Neuronal stem cell (in vitro differentiated cells): ENCODE results near the gene HOMER1.

Experiments used
- DNase-seq: peaks from one replicate; pipeline ENCODE4 v3.0.0-alpha.2; 2013; ENCODE audit warnings: low spot score
- H2AFZ ChIP-seq: one replicate; pipeline ENCODE4 v1.6.1; 2013; ENCODE audit warnings: mild to moderate bottlenecking, low read length, inconsistent platforms
- H2AK5ac ChIP-seq: 2 replicates; pipeline ENCODE4 v1.6.1; 2013; ENCODE audit warnings: low read depth, mild to moderate bottlenecking, inconsistent platforms, low read length, moderate library complexity, mixed read lengths
- H2BK120ac ChIP-seq: 2 replicates; pipeline ENCODE4 v1.6.1; 2013; ENCODE audit warnings: low read depth, mild to moderate bottlenecking, inconsistent platforms, low read length, moderate library complexity, mixed read lengths
- H2BK12ac ChIP-seq: one replicate; pipeline ENCODE4 v1.6.1; 2013; ENCODE audit warnings: low read length, inconsistent platforms
- H2BK15ac ChIP-seq: 2 replicates; pipeline ENCODE4 v1.6.1; 2013; ENCODE audit warnings: mild to moderate bottlenecking, low read length, inconsistent platforms, mixed read lengths
- H2BK5ac ChIP-seq: one replicate; pipeline ENCODE4 v1.6.1; 2013; ENCODE audit warnings: inconsistent platforms, mild to moderate bottlenecking, low read length, moderate library complexity
- H3K14ac ChIP-seq: one replicate; pipeline ENCODE4 v1.6.1; 2013; ENCODE audit warnings: low read length, inconsistent platforms
- H3K18ac ChIP-seq: 2 replicates; pipeline ENCODE4 v1.6.1; 2013; ENCODE audit warnings: low read length, inconsistent platforms
- H3K23ac ChIP-seq: 2 replicates; pipeline ENCODE4 v1.6.1; 2013; ENCODE audit warnings: low read depth, mild to moderate bottlenecking, mixed read lengths, low read length, inconsistent platforms; ENCODE audit not compliant: poor library complexity
- H3K27ac ChIP-seq: replicated peaks from 3 replicates; pipeline ENCODE4 v1.5.1; 2013; ENCODE audit warnings: low read length, inconsistent platforms
- H3K27me3 ChIP-seq, 3 experiments: 2 replicates each; pipeline ENCODE4 v1.6.1; 2013; ENCODE audit warnings: low read length in 3 of 3, mild to moderate bottlenecking in 2 of 3, inconsistent platforms in 1 of 3, low read depth in 1 of 3, mixed read lengths in 1 of 3, moderate library complexity in 1 of 3; ENCODE audit not compliant: control insufficient read depth in 3 of 3, insufficient read depth in 3 of 3
- H3K36me3 ChIP-seq, 2 donors: replicated peaks in 1 of 2; 2 replicates each; pipeline ENCODE4 v1.6.1; 2013; ENCODE audit warnings: low read length in 2 of 2; ENCODE audit not compliant: control insufficient read depth in 2 of 2, insufficient read depth in 2 of 2
- H3K4ac ChIP-seq: 2 replicates; pipeline ENCODE4 v1.6.1; 2013; ENCODE audit warnings: inconsistent platforms, mild to moderate bottlenecking, low read length, moderate library complexity
- H3K4me1 ChIP-seq, 2 donors: 1 replicate in 1 of 2; 2 replicates in 1 of 2; pipeline ENCODE4 v1.6.1; 2013; ENCODE audit warnings: low read length in 2 of 2, low read depth in 1 of 2; ENCODE audit not compliant: control insufficient read depth in 2 of 2, insufficient read depth in 1 of 2
- H3K4me2 ChIP-seq: one replicate; pipeline ENCODE4 v1.6.1; 2013; ENCODE audit warnings: mild to moderate bottlenecking, low read length, inconsistent platforms; ENCODE audit not compliant: insufficient read depth, poor library complexity, severe bottlenecking
- H3K4me3 ChIP-seq, 2 donors: 2 replicates each; pipeline ENCODE4 v1.5.1; 2013; ENCODE audit warnings: low read length in 2 of 2, mild to moderate bottlenecking in 2 of 2, inconsistent platforms in 1 of 2, moderate library complexity in 1 of 2
- H3K79me1 ChIP-seq: one replicate; pipeline ENCODE4 v1.6.1; 2013; ENCODE audit warnings: low read depth, mild to moderate bottlenecking, inconsistent platforms, low read length, moderate library complexity
- H3K9ac ChIP-seq: one replicate; pipeline ENCODE4 v1.6.1; 2013; ENCODE audit warnings: mild to moderate bottlenecking, low read depth, low read length, inconsistent platforms; ENCODE audit not compliant: poor library complexity
- H3K9me3 ChIP-seq, 2 donors: replicated peaks in 1 of 2; 2 replicates each; pipeline versions ENCODE3 to v1.6.1; 2013; ENCODE audit warnings: low read length in 2 of 2, mild to moderate bottlenecking in 2 of 2, inconsistent platforms in 1 of 2, low read depth in 1 of 2, mixed read lengths in 1 of 2, moderate library complexity in 1 of 2; ENCODE audit not compliant: control insufficient read depth in 2 of 2, insufficient read depth in 1 of 2
- H4K8ac ChIP-seq: one replicate; pipeline ENCODE4 v1.6.1; 2013; ENCODE audit warnings: low read depth, mild to moderate bottlenecking, inconsistent platforms, low read length, moderate library complexity
- H4K91ac ChIP-seq: one replicate; pipeline ENCODE4 v1.6.1; 2013; ENCODE audit warnings: low read length, low read depth, mild to moderate bottlenecking, inconsistent platforms; ENCODE audit not compliant: poor library complexity
- WGBS, 2 donors: extraction: QIAGEN DNeasy Blood & Tissue Kit; methylation state at CpG; one replicate each; pipeline ENCODE4 v1.1.7; 2013; ENCODE audit warnings: missing lambda C conversion rate in 2 of 2, mixed read lengths in 1 of 2; ENCODE audit not compliant: insufficient read length in 2 of 2, insufficient replicate concordance in 1 of 2; ENCODE audit errors: extremely low coverage in 2 of 2; 5-methylcytosine and 5-hydroxymethylcytosine counted together

HOMER1 gene

DNA sequence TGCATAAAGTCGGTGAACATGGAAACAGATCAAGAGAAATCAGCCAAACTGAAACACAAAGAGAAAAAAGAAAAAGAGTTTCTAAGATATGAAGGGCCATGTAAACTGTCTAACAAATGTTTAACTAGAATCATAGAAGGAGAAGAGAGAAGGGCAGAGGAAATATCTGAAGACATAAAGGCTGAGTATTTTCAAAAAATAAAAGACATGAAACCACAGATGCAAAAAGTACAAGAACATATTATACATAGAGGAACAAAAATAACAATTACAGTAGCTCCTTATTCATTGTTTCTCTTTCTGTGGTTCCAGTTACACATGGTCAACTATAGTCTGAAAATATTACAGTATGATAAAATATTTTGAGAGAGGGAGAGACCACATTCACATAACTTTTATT, 106.3 kb downstream of the HOMER1 start:
- no peak overlapping the region for H3K9ac ChIP-seq
- H4K91ac ChIP-seq: no peak overlapping the region
- no peak for DNase-seq
- H3K4ac ChIP-seq: no peak overlapping the region
- no peak overlapping the region for H2BK12ac ChIP-seq
- no peak overlapping the region for H2BK15ac ChIP-seq
- WGBS, 2 donors: no CpG with 5 or more reads among the region's 1 CpG
- no peak overlapping the region for H3K4me2 ChIP-seq
- no peak overlapping the region for H4K8ac ChIP-seq
- H3K4me1 ChIP-seq: no peaks in the 10 kb centered on the region
- peaks cover 3 to 18% of the 10 kb centered on the region in 2 donors for H3K9me3 ChIP-seq
- H3K27ac ChIP-seq: no peak overlapping the region
- H2BK120ac ChIP-seq: no peak overlapping the region
- no peak overlapping the region for H2BK5ac ChIP-seq
- no peak overlapping the region for H2AFZ ChIP-seq
- H3K4me3 ChIP-seq: no peak overlapping the region
- no peak overlapping the region for H3K14ac ChIP-seq
- H3K27me3 ChIP-seq: no peaks in the 10 kb centered on the region
- peaks cover 2 to 21% of the 10 kb centered on the region in 2 donors for H3K36me3 ChIP-seq
- H3K18ac ChIP-seq: no peak overlapping the region
- no peak overlapping the region for H3K23ac ChIP-seq
- no peaks in the 10 kb centered on the region for H3K79me1 ChIP-seq
- H2AK5ac ChIP-seq: no peak overlapping the region

DNA sequence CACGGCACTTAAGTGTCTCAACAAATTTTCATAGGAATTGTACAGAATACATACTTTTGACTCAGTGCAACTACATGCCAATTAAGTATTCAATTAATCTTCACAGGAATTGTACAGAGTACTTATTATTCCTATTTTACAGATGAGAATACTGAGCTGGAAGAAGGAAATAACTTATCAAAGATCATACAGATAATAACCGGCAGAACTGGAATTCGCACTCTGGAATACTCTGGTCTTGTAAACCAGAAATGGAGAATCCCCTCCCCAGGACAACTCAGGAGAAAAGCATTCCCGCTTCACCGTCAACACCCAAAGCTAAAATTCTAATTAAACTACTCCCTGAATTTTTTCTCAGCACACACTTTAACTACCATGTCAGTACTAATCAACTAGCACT, 112.7 kb downstream of the HOMER1 start:
- Histone ChIP-seq H3K27ac (no peak overlapping the region), H3K9ac (no peak overlapping the region), H3K27me3 (no peaks in the 10 kb centered on the region), H4K8ac (no peak overlapping the region), H2BK12ac (no peak overlapping the region), H4K91ac (no peak overlapping the region), H2BK120ac (no peak overlapping the region), H3K23ac (no peak overlapping the region), H3K4me3 (no peak overlapping the region), H3K9me3 (no peaks in the 10 kb centered on the region), H3K14ac (no peak overlapping the region), H3K18ac (no peak overlapping the region), H3K4ac (no peak overlapping the region), H3K36me3 (peaks cover 0 to 19% of the 10 kb centered on the region in 2 donors), H2BK5ac (no peak overlapping the region), H2AFZ (no peak overlapping the region), H3K79me1 (no peaks in the 10 kb centered on the region), H2BK15ac (no peak overlapping the region), H2AK5ac (no peak overlapping the region), H3K4me1 (no peaks in the 10 kb centered on the region), H3K4me2 (no peak overlapping the region)
- DNase-seq: no peak
- no CpG with 5 or more reads among the region's 5 CpGs for WGBS, 2 donors

DNA sequence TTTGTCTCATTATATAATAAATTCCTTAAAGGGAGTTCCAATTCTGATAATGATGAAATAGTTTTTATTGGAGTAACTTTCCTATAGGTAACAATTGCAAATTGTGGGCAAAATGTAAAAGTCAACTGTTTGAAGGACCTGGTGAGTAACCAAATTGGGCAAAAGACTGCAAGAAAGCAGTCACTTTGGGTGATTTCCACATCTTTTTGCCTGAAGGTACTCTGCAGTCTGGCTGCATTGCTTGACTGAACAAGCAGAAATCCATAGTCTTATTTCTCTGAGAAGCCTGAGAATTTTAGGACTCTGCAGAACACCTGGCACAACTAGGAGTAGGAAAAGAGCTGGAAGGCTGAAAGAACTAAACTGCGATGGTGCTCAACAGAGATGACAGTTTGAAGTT, 114.9 kb downstream of the HOMER1 start:
- no peak overlapping the region for H2BK15ac ChIP-seq
- H4K8ac ChIP-seq: no peak overlapping the region
- no peak overlapping the region for H3K4ac ChIP-seq
- no peak overlapping the region for H3K18ac ChIP-seq
- H3K4me1 ChIP-seq: no peaks in the 10 kb centered on the region
- no peak for DNase-seq
- no peaks in the 10 kb centered on the region for H3K79me1 ChIP-seq
- no peak overlapping the region for H3K14ac ChIP-seq
- no peak overlapping the region for H3K4me2 ChIP-seq
- no peak overlapping the region for H3K23ac ChIP-seq
- H2AK5ac ChIP-seq: no peak overlapping the region
- no CpG with 5 or more reads among the region's 1 CpG for WGBS, 2 donors
- no peak overlapping the region for H3K4me3 ChIP-seq
- peaks cover 3 to 38% of the 10 kb centered on the region in 2 donors for H3K36me3 ChIP-seq
- no peak overlapping the region for H2BK120ac ChIP-seq
- H3K27ac ChIP-seq: no peak overlapping the region
- no peak overlapping the region for H2AFZ ChIP-seq
- H3K9ac ChIP-seq: no peak overlapping the region
- H4K91ac ChIP-seq: no peak overlapping the region
- no peak overlapping the region for H2BK12ac ChIP-seq
- H3K9me3 ChIP-seq: no peaks in the 10 kb centered on the region
- H2BK5ac ChIP-seq: no peak overlapping the region
- H3K27me3 ChIP-seq: no peaks in the 10 kb centered on the region

DNA sequence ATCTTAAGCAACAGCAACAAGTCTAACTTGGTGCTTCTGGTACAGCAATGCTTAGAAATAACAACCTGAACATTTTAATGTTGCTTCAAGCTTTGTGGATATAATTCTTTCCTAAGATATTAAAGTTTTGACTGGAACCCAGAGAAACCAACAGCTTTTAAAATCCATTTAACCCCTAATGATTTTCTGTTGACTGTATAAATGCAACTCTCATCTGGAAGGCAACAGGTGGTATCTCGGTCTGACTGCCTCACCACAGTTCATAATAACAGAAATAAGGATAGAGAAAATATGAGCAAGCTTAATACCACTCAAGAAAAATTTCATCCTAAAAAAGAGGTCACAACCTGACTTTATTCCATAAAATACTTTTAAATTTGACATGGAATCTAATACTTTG, 116.9 kb downstream of the HOMER1 start:
- H2BK120ac ChIP-seq: no peak overlapping the region
- no peak overlapping the region for H3K18ac ChIP-seq
- no peak overlapping the region for H3K9ac ChIP-seq
- no peak overlapping the region for H3K4me3 ChIP-seq
- H4K91ac ChIP-seq: no peak overlapping the region
- WGBS, 2 donors: no CpG with 5 or more reads among the region's 1 CpG
- no peak overlapping the region for H2BK15ac ChIP-seq
- H3K4ac ChIP-seq: no peak overlapping the region
- no peak overlapping the region for H3K4me2 ChIP-seq
- no peak overlapping the region for H2AFZ ChIP-seq
- H3K36me3 ChIP-seq: peaks cover 3 to 45% of the 10 kb centered on the region in 2 donors
- H3K14ac ChIP-seq: no peak overlapping the region
- H3K27me3 ChIP-seq: no peaks in the 10 kb centered on the region
- H3K23ac ChIP-seq: no peak overlapping the region
- DNase-seq: no peak
- H2AK5ac ChIP-seq: no peak overlapping the region
- H3K4me1 ChIP-seq: no peaks in the 10 kb centered on the region
- H2BK5ac ChIP-seq: no peak overlapping the region
- no peaks in the 10 kb centered on the region for H3K9me3 ChIP-seq
- no peaks in the 10 kb centered on the region for H3K79me1 ChIP-seq
- H3K27ac ChIP-seq: no peak overlapping the region
- H4K8ac ChIP-seq: no peak overlapping the region
- H2BK12ac ChIP-seq: no peak overlapping the region
